HS-27A (cell line): ENCODE data around the gene ALPK3.

ENCODE experiments used
- DNase-seq: peaks from one replicate; pipeline ENCODE4 v3.0.0-alpha.2; 2012; ENCODE audit warnings: low read depth, missing footprints

ALPK3 gene

DNA sequence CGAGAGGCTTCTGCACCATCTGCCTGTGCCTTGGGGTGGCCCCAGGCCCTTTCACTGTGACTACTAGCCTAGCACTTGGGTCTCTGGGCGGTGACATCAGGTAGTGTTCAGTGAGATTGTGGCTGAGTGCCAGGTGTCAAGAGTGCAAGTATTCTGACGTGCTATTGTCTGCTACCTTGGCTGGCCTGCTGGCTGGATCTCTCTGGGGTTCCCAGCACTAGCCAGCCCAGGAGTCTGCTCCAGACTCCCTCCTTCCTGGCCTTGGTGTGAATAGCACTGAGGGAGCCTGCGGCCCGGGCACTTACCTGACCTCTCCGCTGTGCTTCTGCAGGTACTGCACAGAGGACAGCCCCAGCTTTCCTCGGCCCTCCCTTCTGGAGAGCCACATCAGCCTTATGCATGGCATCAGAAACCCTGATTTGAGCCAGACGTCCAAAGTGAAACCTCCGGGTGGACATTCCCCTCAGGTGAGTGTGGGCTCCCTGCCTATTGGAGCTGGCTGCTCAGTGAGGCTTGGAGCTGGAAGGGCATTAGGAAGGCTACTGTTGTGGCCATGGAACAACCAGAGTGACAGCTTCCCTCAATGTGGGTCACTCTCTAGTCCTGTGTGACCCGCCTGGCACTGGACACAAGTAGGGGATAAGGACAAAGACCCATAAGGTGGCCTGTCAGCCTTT is 17.5 kb upstream of the ALPK3 start:
- no peak for DNase-seq

DNA sequence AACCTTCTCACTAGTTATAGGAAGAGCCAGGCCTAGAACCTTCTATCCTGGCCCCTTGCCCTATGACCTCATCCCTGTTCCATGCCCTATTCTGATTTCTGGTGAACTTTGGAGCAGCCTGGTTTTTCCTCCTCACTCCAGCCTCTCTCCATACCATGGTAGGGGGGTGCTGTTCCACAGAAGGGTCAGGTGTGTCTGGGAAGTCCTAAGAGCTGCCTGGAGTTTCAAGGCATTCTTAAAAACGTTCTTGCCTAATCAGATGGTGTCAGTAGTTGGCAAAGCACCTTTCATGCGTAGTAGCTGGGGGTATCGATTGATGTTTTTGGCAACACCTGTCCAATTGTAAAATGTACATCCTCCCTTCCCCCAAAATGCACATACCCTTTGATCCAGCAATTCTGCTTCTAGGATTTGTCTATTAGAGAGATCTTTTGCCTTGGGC is 16.8 kb upstream of the ALPK3 start:
- DNase-seq, result no peak

DNA sequence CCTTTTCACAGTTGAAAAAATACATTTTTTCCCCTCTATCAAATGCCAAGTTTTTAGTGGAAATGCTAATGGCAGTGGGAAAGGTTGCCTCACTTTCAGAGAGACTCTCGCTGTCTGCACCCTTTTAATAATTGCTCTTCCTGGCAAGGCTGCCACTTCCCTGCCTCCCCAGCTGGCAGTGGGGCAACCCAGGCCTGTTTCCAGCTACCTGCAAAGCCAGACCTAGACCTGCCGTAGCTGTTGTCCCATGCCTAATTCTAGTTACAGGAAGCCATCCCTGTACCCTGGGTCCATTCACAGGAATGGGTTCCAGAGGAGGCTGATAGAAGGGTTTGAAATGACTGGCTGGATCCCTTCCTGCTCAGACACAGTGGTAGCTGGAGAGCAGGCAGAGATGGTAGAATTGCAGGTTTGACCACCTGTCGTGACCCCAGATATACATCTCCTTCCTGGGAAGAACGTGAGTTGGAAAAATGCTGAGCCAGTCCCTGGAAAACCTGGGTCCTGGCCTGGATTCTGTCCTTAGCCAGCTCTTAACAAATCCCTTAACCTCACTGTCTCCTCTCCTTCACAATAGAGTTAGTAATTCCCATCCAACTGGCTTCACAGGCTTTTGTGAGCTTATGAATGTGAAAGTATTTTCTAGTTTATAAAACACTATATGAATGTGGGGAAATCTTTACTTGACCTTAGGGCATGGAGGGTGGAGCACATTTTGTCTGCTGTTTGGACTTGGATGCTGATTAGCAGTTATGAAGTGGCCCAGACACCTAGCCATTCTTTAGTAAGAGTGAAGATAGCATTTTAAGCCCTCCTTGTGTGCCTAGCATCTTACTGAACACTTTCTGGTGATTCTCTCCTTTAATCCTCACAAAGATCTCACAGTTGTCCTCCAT is 12.9 kb upstream of the ALPK3 start:
- DNase-seq, result no peak

DNA sequence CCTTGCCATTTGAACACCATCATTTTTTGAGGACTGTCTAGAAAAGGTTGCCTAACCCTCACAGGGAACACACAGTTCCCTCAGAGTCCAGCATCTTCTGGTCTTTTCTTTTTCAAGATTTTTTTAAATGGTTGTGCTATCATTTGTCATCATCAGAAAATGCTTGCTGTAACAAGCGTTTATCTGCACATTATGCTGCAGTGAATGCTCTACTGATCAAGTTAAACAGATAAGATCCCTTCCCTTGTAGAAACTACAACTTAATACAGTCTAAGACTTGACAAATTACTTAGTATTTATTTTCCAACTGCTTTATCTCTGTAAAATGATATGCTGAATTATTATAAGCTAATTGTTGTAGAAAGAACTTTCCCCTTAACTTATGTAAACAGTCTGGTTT is 11.9 kb upstream of the ALPK3 start:
- DNase-seq, result no peak

DNA sequence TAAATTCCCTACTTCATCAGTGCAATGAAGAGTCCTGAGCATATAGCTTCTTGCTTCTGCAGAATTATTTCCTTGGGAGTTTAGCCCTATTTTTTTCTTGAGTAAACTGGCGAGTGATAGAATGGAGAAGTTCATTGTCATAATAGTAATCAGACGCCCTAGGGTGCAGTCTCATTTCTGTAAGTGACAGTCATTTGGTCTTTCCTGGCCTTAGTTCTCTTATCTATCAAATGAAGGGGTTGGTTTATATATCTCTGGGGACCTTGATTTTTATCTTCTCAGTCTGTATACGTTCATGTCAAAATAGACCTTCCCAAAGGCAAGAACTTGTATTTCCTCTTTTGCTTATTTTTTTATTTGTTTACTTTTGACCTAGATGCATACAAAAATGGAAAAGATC is 9.9 kb upstream of the ALPK3 start:
- DNase-seq, result no peak

DNA sequence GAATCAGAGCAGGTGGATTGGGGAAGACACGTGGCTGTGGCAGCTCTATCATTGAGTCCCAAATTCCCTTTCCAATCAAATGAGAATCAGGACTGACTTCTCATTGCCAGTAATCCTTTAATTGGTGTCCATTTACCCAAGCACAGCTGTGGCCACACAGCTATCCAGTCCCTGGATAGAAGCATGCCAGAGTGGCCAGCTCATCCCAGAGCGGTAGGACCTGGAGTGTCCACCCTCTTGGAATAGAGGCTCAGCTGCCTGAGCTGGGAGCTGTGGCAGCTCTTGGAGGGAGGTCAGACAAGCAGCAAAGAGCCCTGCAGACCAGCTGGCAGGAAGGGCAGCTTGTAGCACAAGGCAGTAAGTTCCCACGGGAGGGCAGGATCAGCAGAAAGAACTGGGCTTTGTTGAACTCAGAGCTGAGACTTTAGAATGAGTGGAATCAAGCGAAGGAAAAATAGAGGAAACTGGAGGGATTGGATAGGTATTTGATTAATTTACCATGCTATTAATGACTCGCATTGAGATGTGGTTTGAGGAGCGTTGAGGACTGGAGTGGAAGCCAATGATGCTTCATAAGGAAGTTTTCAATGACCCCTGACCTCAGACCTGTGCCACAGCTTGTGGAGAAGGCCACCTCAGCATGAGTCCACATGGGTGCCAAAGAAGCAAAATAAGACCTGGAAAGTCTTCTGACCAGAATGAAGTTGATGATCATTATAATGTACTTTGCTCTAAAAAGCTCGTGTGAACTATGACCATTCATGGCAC is 6.9 kb upstream of the ALPK3 start:
- DNase-seq, result no peak

DNA sequence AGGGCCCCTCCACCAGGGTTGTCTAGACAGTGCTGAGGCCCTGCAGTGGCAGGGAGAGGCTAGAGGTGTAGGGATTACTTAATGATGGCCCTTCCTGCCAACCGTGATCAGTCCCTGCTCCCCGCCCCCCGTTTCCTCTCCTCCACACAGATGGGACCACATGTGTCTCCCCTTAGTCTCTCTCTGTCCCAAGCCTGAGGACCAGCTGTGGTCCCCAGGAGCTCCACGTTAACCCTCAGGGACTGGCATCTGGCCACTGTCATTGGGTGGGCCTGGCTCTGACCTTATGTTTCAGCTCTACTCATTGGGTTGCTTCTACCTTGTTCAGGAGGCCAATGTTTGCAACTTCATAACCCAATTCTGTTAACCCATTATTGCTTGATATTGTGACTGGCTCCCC is 6.0 kb upstream of the ALPK3 start:
- DNase-seq, result no peak

DNA sequence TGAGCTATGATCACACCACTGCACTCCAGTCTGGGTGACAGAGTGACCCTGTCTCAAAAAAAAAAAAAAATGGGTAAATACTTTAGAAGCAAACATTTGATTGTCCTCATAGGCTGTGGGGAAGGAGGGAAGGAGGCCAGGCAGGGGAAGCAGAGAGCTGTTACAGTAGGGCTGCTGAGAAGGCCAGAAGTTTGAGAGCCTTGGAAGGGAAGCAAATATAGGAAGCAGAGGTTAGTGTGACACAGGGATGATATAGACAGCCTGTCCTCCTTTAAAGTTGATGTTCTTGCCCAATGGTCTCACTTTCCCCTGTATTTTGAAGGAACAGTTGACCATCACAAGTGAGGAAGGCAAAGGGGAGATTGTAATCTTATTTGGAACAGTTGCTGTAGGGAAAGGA is 5.3 kb upstream of the ALPK3 start:
- no peak for DNase-seq

DNA sequence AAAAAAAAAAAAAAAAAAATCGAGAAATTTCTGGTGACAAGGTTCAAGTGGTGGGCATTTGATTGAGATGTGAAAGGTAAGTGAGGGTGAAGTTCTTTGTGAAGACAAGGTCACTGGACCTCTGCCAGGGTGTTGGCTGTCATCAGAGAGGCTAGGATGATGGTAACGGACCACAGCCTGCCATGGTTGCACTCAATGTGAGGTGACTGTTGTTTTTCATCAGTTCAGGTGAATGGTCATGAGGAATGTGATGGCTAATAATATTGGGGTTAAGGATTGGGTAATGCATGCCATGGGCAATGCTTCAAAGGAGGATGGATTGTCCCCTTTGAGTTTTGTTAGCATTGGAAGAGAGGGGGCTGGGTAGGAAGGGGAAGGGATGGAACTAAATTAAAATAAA is 4.3 kb upstream of the ALPK3 start:
- no peak for DNase-seq

DNA sequence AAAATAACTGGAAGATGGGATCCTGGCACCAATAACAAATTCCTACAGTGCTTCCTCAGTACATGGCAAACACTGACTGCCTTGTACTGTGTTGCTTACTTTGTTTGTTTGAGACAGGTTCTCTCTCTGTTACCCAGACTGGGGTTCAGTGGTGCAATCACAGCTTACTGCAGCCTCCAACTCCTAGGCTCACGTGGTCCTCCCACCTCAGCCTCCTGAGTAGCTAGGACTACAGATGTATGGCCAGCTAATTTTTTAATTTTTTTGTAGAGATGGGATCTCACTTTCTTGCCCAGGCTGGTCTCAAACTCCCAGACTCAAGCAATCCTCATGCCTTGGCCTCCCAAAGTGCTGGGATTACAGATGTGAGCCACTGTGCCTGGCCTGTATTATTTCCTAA is 3.7 kb upstream of the ALPK3 start:
- DNase-seq, result no peak

DNA sequence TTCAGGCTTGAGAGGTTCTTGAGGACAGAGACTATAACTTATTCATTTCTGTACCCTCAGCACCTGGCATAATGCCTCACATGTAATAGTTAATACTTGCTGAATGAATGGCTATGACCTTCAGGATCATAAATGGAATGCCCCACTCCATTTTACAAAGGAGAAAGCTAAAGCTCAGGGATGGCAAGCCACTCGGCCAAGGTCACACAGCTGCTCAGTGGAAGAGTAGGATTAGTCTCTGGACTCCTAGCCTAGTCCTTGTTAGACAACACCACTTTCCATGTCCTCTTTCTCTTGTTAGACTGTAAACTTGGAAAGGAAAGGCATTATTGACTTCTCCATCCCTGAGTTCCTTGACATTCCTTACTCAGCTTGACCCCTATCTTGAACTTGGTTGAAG is 3.2 kb upstream of the ALPK3 start:
- no peak for DNase-seq

DNA sequence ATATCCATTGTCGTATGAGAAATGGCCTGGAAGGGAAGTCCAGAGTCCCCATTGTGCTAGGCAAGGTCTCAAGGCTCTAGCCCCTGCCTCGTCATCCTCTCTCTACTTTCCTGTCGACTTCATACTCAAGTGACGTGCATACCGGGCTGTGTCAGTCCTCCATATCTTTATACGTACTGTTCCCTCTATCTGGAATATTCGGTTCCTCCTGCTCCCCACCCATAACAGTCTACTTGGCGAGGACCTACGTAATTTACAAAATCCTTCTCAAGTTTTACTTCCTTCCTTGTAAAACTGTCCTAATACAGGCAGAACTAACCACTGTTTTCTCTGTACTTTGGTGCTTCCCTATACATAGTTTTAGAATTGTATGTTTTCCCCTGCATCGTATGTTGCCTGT is 2.2 kb upstream of the ALPK3 start:
- DNase-seq, result no peak

DNA sequence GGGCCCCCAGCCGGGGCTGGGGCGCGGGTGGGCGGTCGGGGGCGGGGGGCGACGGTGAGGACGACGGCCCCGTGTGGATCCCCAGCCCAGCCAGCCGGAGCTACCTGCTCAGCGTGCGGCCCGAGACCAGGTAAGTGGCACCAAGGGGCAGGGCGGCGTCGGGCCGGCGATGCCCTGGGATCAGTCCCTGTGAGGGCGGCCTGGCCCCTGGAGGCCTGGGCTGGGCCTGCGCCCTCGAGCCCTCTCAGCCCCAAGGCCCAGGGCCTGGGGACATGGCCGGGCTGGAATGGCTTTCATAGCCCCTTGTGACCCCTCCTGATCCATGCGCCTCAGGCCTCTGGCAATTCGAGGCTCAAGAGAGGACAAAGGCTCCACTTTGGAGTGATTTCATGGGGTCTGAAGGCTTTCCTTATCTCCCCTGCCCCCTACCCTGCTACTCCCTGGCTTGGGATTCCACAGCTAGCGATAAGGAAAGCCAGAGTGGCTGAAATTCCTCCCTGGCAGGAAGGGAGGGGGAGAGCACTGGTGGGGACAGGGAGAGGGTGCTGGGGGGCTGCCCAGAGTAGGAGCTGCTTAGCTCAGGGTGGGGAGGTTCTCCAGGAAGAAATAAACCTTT is 418 bp downstream of the ALPK3 start:
- no peak for DNase-seq

DNA sequence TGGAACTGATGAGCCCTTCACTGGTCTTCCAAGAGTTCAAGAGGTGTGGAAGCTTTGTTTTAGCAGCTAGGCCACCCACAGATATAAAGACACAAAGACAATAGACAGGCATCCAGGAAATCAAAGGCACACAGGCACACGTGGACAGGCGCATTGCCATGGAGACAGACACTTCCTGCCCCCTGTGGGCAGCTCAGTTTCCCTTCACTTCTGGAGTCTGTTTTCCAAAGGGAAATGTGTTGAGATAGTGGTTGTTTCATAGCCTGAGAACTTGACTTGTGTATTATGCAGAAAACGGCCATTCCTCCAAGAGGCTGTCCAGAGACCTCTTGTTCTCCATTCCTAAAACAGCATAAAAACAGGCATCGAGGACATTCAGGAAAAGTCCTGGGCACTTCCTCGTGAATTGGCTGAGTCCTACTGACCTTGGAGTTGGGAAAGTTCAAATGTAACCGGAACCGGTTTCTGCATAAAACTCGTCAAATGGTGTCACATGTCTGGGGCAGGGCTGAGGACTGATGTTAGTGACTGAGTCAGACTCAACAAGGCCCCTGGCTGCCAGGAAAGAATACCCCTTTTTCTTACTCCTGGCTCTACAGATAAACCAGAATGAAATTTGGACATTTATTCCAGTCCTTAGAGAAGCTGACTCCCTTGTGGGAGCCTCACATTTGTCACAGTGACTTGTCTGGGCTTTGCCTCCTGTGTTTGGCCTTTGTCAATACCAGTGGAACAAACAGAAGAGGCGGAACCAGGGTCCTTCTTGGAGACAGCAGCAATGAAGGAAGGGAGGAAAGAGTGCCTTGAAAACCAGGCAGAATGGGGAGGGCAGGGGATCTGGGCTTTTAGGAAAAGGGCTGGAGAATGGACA is 1.3 kb downstream of the ALPK3 start:
- no peak for DNase-seq

DNA sequence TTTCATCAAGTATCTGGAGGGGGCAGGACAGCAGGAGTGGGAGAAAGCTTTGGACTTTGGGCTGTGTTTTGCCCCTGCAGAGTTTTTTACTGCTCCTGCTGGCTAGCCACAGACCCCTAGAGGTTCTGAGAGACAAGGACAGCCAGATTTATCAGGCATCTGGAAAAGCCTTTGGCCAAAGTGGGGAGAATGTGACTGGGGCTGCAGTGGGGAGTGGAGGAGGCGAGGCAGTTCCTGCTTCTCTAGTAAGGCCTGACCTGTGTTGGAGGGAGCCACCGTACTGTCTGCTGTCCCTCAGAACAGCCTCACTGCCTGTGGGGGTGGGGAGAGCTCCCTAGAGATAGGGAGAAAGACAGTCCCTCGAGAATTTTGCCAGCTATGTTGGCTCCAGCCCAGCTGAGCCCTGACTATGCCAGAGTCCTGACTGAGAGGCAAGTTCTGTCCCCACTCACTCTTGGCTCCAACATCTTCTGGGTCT is 2.2 kb downstream of the ALPK3 start:
- DNase-seq, result no peak

DNA sequence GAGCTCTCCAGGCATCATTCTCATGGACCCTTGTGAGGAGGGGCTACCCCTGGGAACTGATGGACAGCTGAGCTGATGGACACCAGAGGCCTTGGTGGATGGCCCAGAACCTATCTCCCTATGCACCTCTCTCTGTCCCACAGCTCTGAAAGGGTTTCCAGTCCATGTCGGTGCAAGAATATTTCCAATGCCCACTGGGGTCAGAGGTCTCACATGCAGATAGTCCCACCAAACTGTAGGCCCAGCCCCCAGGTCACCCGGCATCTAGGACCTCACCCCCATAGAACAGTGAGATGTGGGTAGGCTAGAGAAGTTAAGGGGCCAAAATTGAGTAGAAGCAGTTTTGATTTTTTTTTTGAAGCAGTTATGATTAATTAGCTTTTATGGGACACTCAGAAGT is 2.6 kb downstream of the ALPK3 start:
- no peak for DNase-seq

DNA sequence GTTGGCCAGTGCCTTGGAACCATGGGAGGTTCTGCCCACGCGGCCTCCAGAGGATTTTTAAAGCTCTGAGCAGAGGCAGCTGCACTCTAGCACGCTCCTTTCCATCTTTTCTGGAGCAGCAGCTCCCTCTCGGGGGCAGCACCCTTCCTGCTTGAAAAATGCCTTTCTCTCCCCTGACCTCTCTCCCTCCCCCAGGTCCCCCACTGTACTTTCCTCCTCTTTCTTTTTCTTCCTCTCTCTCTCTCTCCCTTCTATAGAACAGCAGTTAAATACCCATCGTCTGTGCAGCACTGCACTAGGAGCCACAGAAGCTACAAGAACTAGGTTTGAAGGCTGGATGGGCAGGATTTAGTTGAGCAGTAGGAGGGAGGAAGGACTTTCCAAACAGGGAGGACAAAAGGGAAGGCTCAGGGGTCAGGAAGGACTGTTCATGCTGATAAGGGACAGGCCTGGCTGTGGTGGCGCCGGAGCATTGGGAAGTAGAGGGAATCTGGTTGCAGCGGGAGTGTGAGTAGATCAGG is 4.4 kb downstream of the ALPK3 start:
- no peak for DNase-seq

DNA sequence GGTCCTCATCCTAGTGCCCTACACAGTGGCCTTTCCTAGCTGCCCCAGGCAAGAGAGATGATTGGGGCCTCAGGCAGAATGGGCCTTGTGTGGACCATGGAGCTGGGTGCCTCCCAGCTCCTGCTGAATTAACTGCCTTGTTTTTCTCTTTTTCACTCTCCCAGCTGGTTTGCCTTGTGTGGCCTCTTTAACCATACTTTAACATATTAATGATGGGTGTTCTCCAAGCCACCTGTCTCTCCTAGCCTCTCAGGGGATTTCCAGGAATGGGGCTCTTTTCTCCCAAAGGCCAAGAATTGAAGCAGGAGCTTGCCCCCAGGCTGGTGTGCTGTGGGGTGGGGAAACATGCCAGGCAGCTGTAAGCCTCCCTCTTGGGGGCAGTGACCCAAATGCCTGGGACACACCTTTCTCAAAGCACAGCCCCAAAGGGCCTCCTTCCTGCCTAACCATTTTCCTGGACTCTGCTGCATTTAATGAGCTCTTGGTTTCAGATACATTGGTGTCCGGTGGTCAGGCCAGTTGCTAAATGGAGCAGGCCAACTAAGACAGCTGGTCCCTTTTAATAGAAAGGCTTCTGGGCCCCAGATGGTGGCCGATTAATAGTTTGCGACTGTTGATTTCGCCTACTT is 5.6 kb downstream of the ALPK3 start:
- DNase-seq, result no peak

DNA sequence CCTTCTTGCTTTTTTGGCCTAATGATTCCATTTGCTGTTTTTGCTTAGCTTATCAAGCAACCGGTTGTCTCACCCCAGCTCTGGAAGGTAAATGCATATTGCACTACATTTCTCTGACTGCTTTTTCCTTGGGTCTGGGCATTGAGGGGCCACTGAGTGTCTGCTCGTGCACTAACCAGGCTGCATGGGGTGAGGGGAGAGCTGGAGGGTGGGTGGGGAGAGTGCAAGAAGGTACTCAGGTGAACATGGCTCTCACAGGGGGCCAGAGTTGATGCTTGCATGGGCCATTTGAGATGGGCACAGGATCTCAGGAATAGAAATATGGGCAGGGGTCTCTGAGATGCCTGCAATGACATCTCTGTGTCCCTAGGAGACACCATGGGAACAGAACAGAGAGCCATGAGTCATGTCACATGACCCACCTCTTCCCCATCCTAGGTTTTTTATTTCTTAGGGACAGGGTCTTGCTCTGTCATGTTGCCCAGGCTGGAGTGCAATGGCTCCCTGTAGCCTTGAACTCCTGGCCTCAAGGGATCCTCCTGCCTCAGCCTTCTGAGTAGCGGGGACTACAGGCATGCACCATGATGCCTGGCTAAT is 6.2 kb downstream of the ALPK3 start:
- DNase-seq, result no peak
